Measurements from ENCODE around the gene PYGM.

DNA sequence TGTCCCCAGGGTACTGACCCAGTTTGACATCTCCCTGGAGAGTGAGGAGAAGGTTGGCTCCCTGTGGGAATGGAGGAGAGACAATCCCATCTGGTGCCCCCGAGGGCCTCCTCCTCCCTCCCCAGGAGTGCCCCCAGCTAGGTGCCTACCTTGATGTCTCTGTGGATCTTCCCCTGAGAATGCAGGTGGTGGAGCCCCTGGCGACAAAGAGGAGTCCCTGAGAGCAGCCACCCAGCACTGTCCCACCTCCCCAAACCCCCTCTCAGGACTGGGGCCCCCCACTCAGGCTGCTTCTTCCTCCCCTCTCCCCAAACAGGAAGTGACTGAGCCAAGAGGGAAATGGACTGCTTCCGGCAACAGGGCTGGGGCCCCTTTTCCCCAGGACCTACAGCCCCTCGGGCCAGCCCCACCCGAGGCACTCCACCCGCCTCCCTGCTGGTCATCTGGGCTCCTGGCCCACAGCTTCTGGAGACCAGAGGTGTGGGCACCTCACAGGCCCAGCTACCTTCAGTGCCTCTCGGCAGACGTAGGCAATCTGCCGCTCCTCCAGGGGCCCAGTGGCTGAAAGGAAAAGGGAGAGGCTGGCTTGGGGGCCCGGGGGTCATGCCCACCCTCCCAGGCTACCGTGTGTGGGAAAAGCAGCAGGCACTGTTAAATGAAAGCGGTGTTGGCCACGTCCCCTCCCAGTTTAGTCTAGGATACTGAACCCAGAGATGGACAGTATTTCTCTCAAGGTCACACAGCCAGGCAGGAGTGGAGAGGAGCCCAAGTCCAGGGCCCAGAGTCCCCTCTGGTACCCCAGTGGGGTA is 42.0 kb upstream of the PYGM start:
- TF ChIP-seq EP300 (IDR thresholded peaks at IDR 0.05) = no peak
- TF ChIP-seq, protein P1, sequence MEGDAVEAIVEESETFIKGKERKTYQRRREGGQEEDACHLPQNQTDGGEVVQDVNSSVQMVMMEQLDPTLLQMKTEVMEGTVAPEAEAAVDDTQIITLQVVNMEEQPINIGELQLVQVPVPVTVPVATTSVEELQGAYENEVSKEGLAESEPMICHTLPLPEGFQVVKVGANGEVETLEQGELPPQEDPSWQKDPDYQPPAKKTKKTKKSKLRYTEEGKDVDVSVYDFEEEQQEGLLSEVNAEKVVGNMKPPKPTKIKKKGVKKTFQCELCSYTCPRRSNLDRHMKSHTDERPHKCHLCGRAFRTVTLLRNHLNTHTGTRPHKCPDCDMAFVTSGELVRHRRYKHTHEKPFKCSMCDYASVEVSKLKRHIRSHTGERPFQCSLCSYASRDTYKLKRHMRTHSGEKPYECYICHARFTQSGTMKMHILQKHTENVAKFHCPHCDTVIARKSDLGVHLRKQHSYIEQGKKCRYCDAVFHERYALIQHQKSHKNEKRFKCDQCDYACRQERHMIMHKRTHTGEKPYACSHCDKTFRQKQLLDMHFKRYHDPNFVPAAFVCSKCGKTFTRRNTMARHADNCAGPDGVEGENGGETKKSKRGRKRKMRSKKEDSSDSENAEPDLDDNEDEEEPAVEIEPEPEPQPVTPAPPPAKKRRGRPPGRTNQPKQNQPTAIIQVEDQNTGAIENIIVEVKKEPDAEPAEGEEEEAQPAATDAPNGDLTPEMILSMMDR (IDR thresholded peaks at IDR 0.05) = no peak
